NOMO-1 treated with DMSO at 0.1 percent for 48 hours (cell line): Measurements from ENCODE around the gene FXYD7.

ENCODE experiments used
- DNase-seq: peaks from one replicate; lab custom pipeline; 2025; ENCODE audit not compliant: unreplicated experiment; lab: John Stamatoyannopoulos, UW

The FXYD7 gene

DNA sequence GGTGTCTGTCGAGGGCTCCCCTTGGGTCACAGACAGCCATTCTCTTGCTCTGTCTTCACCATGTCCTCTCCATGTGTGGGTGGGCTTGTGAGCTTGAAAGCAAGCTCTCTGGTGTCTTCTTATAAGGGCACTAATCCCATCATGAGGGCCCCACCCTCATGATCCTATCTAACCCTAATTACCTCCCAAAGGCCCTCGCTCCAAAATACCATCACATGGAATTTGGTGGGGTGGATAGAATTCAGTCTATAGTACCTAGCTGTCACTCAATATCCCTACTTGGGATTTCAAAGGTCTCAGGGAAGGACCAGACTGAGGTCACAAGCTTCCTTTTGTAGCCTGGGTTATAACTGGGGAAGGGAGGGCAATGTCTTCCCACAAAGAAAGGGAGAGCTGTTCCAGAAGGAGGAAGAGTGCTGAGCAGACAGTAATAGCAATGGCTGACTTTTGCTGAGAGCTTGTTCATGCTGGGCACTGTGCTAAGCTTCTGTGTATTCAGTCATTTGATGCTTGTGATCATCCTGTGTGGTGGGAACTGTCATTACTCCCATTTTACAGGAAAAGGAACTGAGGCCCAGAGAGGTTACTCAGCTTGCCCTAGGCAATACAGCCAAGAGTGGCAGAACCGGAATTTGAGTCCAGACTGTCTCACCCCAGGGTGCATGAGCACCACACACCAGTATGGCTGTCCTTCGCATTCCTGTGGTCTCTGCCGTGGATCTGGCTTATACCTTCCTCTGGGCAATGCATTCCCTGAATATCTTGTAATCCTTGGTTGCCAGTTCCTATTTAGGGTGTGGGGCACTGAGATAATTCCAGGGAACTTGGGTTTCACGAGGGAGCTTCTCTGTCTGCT, 19.6 kb downstream of the FXYD7 start:
- no peak for DNase-seq

DNA sequence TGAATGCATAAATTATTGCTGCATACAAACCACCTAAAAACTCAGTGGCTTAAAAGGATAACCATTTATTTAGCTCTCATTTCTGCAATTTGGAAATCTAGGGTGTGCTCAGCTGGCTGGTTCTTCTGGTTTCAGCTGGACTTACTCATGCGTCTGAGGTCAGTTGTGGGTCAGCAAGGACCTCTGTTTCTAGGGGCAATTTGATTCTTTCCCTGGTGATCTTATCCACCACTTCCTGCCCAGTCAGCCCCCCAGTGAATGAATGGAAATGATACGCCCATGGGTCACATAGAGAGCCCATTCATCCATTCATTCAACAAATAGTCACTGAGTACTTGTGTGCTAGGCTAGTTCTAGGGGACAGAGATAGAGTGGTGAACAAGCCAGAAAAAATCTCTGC, 21.4 kb downstream of the FXYD7 start:
- DNase-seq, result no peak

DNA sequence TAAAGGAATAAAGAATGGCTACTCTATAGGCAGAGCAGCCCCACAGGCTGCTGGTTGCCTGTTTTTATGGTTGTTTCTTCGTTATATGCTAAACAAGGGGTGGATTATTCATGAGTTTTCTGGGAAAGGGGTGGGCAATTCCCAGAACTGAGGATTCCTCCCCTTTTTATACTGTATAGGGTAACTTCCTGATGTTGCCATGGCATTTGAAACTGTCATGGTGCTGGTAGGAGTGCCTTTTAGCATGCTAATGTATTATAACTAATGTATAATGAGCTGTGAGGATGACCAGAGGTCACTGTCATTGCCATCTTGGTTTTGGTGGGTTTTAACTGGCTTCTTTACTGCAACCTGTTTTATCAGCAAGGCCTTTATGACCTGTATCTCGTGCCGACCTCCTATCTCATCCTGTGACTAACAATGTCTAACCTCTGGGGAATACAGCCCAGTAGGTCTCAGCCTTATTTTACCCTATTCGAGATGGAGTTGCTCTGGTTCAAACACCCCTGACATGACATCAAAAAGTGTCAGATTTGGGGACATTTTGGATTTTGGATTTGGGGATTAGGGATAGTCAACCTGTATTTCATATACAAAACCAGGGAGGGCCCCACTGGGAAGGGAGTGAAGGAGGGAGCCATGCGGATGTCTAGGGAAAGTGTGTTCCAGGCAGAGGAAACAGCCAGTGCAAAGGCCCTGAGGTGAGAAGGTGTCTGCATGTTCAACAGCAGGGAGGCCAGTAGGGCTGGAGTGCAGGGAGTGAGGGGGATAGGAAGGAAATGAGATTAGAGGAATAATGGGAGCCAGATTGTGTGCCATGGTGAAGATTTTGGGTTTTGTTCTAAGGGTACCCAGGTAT, 22.4 kb downstream of the FXYD7 start:
- no peak for DNase-seq

DNA sequence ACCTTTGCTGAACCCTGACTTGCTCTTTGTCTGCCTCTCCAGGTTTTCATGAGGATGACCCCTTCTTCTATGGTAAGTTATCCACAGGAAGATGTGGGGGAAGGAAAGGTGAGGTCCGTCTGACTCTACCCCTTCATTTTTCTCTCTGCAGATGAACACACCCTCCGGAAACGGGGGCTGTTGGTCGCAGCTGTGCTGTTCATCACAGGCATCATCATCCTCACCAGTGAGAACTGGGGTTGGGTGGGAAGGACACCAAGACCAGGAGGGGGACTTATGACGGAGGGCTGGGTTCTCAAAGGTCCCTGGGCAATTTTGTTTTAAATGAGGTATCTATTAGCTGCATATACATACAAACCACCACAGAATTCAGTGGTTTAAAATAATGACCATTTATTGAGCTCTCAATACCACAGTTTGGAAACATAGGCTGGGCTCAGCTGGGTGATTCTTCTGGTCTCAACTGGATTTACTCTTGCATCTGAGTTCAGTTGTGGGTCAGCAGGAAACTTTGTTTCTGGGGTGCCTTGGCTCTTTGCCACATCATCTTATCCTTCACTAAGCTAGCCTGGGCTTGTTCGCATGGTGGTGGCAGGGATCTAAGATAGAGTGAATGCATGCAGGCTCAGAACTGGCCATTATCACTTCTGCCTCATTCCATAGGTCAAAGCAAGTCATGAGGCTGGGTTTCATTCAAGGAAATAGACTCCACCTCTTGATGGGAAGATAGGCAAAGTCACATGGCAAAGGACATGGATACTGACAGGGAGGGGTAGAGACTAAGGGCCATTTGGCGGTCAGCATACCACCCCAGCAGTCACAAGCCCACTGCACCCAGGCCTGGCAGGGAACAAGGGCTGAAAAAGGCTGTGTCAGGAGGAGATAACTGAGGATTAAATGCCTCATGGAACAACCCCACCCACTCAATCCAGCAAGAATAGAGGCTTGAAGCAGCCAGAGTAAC, 23.3 kb downstream of the FXYD7 start:
- DNase-seq, result no peak

DNA sequence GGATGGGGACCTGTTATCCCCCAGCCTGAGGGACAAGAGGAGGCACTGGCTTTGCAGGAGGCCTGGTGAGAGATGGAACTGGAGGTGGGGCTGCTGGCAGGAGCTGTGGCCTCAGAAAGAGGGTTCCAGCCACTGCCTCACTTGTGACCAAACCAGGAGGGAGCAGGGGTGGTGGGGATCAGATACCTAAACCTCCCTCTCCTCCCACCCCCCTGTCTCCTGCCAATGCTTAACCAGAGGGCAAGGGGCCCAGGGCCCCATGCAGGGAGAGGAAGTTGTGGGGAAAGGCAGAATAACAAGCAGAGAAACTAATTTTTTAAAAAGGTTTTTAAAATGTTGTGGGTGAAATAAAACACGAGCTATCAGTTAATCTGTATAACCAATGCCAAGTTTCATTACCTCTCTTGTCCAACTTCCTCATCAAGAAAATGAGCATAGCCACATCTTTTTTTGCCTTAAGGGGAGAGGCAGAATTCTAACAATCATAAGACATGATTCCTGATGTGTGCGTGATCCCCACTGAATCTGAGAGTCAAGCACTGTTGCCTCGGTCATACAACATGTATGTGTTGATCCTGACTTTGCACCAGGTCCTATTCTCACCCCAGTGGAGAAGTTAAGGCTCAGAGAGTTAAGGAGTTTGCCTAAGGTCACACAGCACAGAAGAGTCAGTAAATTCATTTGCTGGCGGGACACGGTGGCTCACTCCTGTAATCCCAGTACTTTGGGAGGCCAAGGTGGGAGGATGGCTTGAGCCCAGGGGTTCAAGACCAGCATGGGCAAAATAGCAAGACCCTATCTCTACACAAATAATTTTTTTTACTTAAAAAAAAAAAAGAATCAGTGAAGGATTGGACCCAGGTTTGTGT, 24.4 kb downstream of the FXYD7 start:
- peak; percentile 62 for DNase-seq

DNA sequence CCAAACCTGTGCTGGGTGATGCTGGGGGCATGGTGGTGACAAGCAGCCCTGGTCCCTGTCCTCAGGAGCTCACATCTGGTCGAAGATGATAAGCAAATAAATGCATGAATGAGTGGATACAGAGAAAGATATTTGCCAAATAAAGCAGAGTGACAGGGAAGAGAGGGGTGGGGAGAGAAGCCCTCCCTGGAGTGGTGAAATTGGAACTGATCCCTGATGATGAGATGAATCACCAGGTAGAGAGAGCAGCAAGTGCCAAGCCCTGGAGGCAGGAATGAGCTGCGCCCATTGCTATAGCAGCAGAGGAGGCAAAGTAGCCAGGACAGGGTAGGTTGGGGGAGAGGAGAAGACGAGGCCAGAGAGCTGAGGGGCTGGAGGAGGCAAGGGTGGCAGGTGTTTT, 25.1 kb downstream of the FXYD7 start:
- DNase-seq, result no peak

DNA sequence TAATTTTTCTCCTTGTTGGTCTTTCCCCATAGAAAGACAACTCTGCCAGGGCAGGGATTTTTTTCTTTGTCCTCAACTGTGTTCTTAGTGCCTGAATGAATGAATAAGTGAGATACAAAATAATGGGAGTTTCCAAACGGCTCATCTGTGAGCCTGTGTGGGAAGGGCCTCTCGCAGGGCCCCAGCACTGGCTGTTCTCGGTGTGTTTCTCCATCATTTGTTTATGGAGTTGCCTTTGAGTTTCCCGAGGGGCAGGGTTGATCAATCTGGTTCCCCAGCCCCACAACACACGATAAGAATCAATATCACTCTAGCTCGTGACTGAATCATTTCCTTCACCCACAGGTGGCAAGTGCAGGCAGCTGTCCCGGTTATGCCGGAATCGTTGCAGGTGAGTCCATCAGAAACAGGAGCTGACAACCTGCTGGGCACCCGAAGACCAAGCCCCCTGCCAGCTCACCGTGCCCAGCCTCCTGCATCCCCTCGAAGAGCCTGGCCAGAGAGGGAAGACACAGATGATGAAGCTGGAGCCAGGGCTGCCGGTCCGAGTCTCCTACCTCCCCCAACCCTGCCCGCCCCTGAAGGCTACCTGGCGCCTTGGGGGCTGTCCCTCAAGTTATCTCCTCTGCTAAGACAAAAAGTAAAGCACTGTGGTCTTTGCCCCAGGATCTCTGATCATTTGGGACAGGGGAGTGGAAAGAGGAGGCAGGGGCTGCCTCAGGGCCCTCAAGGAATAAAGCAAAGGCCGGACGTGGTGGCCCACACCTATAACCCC, 26.4 kb downstream of the FXYD7 start:
- no peak for DNase-seq

DNA sequence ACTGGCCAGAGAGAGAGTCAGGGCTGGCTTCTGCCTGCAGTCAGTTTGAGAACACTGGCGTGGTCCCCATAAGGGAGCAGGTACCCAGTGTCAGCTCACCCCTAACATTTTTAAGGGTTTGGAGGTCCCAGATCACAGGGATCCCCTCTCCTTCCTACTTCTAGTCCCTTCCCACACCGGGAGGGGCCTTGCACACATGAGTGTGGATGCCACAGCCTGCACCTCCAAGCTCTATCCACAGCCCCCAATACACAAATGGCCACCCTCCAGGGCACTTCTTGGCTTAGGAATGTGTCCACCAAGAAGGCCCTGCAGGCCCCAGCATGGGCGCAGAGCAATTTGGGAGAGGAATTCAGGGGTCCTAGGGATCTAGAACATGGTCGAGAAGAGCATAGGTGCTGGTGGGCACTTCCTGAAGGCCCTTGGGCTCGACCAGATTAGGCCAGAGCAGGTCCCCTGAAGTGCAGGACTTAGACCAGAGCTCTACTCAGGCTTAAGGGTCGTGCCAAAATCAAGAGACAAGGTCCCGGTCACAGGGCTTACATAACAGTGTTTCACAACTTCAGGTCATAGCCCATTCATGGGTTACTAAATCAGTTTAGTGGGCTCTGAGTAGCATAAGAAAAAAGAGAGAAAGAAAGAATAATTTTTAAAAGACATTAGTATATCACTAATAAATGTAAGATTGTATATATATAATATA, 27.5 kb downstream of the FXYD7 start:
- DNase-seq, result no peak

DNA sequence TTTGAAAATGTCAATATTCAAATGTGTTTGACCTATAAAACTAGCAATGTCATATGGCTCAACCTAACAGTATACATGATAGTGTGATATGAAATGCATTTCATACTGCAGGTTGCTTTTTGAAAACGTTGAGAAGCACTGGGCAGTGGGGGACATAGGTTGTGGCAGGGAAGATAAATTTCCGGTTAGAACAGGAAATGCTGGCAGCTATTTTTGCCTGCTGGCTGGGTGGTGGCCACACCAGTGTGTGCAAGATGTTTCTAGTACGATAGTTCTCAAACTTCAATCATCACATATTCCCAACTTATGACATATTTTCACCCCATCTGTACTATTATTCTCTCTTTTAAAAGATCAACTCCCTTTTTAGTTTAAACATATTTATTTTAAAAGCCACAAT, 28.7 kb downstream of the FXYD7 start:
- no peak for DNase-seq

DNA sequence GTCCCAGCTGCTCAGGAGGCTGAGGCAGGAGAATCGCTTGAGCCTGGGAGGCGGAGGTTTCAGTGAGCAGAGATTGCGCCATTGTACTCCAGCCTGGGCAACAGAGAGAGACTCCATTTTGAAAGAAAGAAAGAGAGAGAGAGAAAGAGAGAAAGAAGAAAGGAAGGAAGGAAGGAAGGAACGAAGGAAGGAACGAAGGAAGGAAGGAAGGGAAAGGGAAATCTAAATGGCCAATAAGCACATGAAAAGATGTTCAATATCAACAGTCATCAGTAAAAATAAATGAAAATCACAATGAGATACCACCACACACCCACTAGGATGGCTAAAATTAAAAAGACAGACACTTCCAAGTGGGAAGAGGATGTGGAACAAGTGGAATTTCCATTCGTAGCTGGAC, 31.2 kb downstream of the FXYD7 start:
- no peak for DNase-seq

DNA sequence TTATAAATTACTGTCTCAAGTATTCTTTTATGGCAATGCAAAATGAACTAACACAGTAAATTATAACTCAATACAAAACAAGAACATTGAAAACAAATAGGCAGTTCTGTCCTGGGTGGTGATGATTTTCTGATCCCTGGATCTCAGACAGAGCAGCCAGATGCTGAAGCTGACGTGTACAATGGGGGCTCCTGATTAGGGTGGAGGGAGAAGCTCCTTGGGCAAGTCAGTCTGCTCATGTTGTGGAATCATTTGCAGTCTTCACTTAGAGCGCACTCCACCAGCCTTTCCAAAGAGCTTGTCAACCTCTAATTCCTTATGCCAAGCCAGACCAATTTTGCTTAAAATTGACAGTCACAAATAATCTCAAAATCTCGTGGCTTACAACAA, 33.1 kb downstream of the FXYD7 start:
- DNase-seq, result no peak

DNA sequence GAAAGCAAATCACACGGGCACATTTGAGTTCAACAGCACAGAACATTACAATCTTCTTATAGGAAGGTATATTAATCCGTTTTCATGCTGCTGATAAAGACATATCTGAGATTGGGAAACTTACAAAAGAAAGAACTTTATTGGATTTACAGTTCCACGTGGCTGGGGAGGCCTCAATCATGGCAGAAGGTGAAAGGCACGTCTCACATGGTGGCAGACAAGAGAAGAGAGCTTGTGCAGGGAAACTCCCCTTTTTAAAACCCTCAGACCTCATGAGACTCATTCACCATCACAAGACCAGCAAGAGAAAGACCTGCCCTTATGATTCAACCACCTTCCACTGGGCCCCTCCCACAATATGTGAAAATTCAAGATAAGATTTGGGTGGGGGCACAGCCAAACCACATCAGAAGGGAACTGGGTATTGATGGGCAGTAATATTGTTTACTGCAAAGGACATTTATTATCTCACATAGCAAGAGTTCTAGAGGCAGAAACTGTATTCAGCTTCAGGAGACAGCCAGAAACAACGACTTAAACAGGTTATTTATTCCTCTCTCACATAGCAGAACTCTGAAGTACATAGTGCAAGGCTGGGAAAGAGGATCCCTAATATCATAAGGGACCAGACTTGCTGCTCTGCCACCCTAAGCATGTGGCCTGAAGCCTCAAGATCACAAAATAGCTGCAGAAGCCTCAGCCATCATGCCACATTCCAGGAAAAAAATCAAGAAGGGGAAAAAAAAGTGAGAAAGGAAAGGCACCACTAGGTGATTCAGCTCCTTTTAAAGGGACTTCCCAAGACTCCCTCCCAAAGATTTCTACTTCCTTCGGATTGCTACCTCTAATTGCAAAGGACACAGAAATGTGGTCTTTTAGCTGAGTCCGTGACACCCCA, 34.6 kb downstream of the FXYD7 start:
- no peak for DNase-seq

DNA sequence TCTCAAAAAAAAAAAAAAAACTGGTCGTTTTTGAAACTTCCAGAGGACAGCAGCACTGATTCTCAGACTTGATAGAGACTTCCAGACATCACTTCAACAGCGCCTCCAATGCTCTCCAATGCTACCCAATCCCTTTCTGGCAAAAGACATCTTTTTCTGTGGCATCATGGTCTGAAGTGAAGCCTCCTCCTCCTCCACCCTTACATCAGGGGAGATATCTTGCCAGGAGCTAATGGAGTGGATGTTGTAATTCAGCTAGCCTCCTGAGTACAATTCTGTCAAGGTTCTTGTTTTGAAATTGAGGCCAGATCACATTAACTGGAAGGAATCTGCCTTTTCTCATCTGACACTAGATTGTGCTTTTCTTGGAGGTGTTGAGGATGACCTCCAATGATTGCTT, 35.6 kb downstream of the FXYD7 start:
- DNase-seq, result no peak

DNA sequence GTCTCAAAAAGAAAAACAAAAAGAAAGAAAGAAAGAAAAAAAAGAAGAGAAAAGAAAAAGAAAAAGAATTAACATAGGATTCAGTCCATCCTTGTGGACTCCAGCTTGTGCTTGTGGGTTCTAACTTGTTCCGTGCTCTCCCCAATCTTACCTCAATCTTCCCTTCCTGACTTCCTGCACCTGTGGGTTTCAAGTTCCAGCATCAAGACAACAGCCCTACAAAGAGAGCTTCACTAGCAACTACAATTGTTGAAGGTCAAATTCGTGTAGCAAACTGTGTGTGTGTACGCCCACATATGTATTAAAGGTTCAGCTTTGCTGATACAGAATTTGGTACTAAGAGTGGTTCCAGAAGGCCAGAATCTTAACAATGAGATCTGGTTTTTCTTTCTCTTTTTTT, 36.8 kb downstream of the FXYD7 start:
- no peak for DNase-seq

DNA sequence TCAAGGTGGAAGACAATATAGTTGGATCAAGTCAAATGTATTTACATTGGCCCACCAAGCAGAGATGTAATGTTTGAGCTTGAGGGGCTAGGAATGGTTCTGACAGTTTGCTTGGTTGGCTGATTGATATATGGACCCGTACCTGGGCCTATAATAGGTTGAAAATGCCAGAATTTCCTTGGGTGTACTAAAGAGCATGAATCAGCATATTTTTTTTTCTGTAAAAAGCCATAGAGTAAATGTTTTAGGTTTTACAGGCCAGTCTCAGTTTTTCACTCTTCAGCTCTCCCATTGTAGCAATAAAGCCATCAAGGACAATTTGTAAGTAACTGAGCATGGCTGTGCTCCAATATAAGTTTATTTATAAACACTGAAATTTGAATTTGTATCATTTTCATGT, 38.3 kb downstream of the FXYD7 start:
- DNase-seq, result no peak

DNA sequence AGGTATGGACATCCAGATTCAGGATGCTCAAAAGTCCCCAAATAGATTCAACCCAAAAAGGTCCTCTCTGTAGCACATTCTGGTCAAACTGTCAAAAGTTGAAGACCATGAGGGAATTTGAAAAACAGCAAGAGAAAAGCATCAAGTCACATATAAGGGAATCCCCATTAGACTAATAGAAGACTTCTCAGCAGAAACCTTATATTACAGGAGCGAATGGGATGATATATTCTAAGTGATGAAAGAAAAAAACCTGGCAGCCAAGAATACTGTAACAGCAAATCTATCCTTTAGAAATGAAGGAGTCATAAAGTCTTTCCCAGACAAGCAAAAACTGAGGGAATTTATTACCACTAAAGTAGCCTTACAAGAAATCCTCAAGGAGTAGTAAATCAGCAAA, 41.2 kb downstream of the FXYD7 start:
- no peak for DNase-seq

DNA sequence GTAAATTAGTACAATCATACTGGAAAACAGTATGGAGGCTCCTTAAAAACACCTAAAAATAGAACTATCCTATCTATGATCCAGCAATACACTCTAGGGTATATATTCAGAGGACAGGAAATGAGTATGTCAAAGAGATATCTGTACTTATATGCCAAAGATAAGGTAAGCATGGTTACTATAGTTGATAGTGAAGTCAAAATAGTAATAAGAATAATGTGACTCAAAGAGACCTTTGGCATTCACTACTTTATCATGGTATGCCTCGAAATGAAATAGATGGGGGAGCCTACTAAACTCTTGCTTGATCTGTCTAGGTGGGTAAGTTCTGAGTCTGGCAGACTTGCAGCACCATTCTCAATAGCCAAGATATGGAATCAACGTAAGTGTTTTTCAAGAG, 41.8 kb downstream of the FXYD7 start:
- no peak for DNase-seq
